A549 (cell line): ENCODE results near the gene TMEM260. TPM values are rescaled to one million over a fixed set of nuclear protein-coding genes. Genes with fewer than 3 reads are reported as not detected.
A peak's percentile ranks its signal among the peaks of the same experiment; 100 is the strongest.
"Not testable (repeated sequence)": the region's sequence is repeated elsewhere in the genome, so short reads cannot be mapped to it uniquely, and the experiment has no call there.

Experiments
- ATAC-seq, 2 experiments: fragments of 200-7000 bp in 1 of 2; fragments of >200 bp in 1 of 2; cut with Nextera tagmentation in 1 of 2; cut with Tn5 transposase in 1 of 2; 3 replicates each; pipeline versions ENCODE4 v1.8.0 to v1.9.1; 2018 to 2020; ENCODE audit warnings: mild to moderate bottlenecking in 1 of 2, moderate library complexity in 1 of 2
- CTCF ChIA-PET: fragments of 300-600 bp; sonication (Branson Sonifier 250); formaldehyde crosslinking; extraction: SDS; loops from one replicate; lab custom pipeline; 2021; ENCODE audit warnings: antibody characterized with exemption, inconsistent platforms; lab: Yijun Ruan, JAX
- POLR2A ChIA-PET: fragments of 350-600 bp; formaldehyde crosslinking; extraction: SDS; loops from one replicate; lab custom pipeline; 2021; ENCODE audit warnings: antibody characterized with exemption, inconsistent platforms; lab: Yijun Ruan, JAX
- DNase-seq, 2 experiments: peaks; one replicate each; pipeline versions ENCODE4 v3.0.0 to v3.0.0-alpha.2; 2011 to 2016; ENCODE audit warnings: low read depth in 1 of 2, low spot score in 1 of 2
- FAIRE-seq: peaks from 2 replicates; lab custom pipeline; 2011; peaks lifted over from hg19 to GRCh38; lab: Jason Lieb, UNC
- H3K27ac ChIP-seq, 2 experiments: fragments of >200 bp; sonication (Bioruptor Twin); formaldehyde crosslinking; 3 replicates each; pipeline ENCODE4 v1.5.1; 2016 to 2017
- H3K4me1 ChIP-seq: fragments of >200 bp; sonication (Bioruptor Twin); formaldehyde crosslinking; 3 replicates; pipeline ENCODE4 v1.6.1; 2016
- H3K4me2 ChIP-seq: fragments of >200 bp; sonication (Bioruptor Twin); formaldehyde crosslinking; 3 replicates; pipeline ENCODE4 v1.6.1; 2016
- H3K4me3 ChIP-seq: fragments of >200 bp; sonication (Bioruptor Twin); formaldehyde crosslinking; 3 replicates; pipeline ENCODE4 v1.5.1; 2016
- H3K9me3 ChIP-seq: fragments of >200 bp; sonication (Bioruptor Twin); formaldehyde crosslinking; 3 replicates; pipeline ENCODE4 v1.6.1; 2016
- CBX2 ChIP-seq: fragments of 200-600 bp; sonication (generic); IDR thresholded peaks from 2 replicates; pipeline ENCODE4 v1.6.1; 2016; ENCODE audit warnings: low read depth, mild to moderate bottlenecking, borderline replicate concordance
- CBX8 ChIP-seq: fragments of 200-600 bp; sonication (generic); IDR thresholded peaks from 2 replicates; pipeline ENCODE4 v1.6.1; 2016
- CEBPB ChIP-seq, 2 experiments: fragments of >200 bp in 1 of 2; sonication (Bioruptor Twin) in 1 of 2; formaldehyde crosslinking in 1 of 2; IDR thresholded peaks; 2 replicates each; pipeline ENCODE4 v1.6.1; 2012 to 2016
- CHD2 ChIP-seq: fragments of 150-350 bp; IDR thresholded peaks from 2 replicates; pipeline ENCODE4 v1.6.1; 2014; ENCODE audit warnings: low read length; ENCODE audit not compliant: partially characterized antibody
- CHD4 ChIP-seq: fragments of 200-600 bp; sonication (generic); IDR thresholded peaks from 2 replicates; pipeline ENCODE4 v1.6.1; 2016; ENCODE audit warnings: antibody characterized with exemption, mild to moderate bottlenecking, borderline replicate concordance
- EP300 ChIP-seq, 2 experiments: fragments of >200 bp; sonication (Bioruptor Twin); formaldehyde crosslinking; IDR thresholded peaks; 2 replicates in 1 of 2; 3 replicates in 1 of 2; pipeline ENCODE4 v1.6.1; 2016 to 2017
- ESRRA ChIP-seq: fragments of 150-350 bp; IDR thresholded peaks from 2 replicates; pipeline ENCODE4 v1.6.1; 2014; ENCODE audit warnings: mild to moderate bottlenecking, low read length, borderline replicate concordance
- HDAC2 ChIP-seq: fragments of 200-600 bp; sonication (generic); IDR thresholded peaks from 2 replicates; pipeline ENCODE4 v1.6.1; 2016
- HEYL ChIP-seq: fragments of 250-450 bp; sonication (Bioruptor Pico); IDR thresholded peaks from 2 replicates; pipeline ENCODE4 v1.8.0; 2021; ENCODE audit warnings: mild to moderate bottlenecking, moderate library complexity
- JUNB ChIP-seq: fragments of >200 bp; sonication (Bioruptor Twin); formaldehyde crosslinking; IDR thresholded peaks from 2 replicates; pipeline ENCODE4 v1.6.1; 2016
- KDM1A ChIP-seq: fragments of 200-600 bp; sonication (generic); IDR thresholded peaks from 2 replicates; pipeline ENCODE4 v1.6.1; 2016; ENCODE audit warnings: low read depth, mild to moderate bottlenecking
- MAFK ChIP-seq: fragments of 450-650 bp; IDR thresholded peaks from 2 replicates; pipeline ENCODE4 v1.6.1; 2014; ENCODE audit not compliant: partially characterized antibody
- MAX ChIP-seq: IDR thresholded peaks from 2 replicates; pipeline ENCODE4 v1.6.1; 2012
- MYC ChIP-seq: IDR thresholded peaks from 2 replicates; pipeline ENCODE4 v1.6.1; 2012; ENCODE audit warnings: mild to moderate bottlenecking, inconsistent platforms, low read length, improper control_type of control experiment, borderline replicate concordance
- NFE2L2 ChIP-seq: fragments of 150-350 bp; conservative IDR thresholded peaks from 2 replicates; pipeline ENCODE4 v1.6.1; 2014; ENCODE audit warnings: low read length
- NPAS2 ChIP-seq: fragments of 250-450 bp; sonication (Bioruptor Pico); IDR thresholded peaks from 2 replicates; pipeline ENCODE4 v1.8.0; 2022; ENCODE audit warnings: mild to moderate bottlenecking, moderate library complexity, borderline replicate concordance
- PHF8 ChIP-seq: fragments of 200-600 bp; sonication (generic); IDR thresholded peaks from 2 replicates; pipeline ENCODE4 v1.6.1; 2016; ENCODE audit warnings: low read depth, mild to moderate bottlenecking, antibody characterized with exemption, moderate library complexity, borderline replicate concordance
- POLR2A ChIP-seq: IDR thresholded peaks from 2 replicates; pipeline ENCODE4 v1.6.1; 2012; ENCODE audit warnings: mild to moderate bottlenecking, low read length
- RAD21 ChIP-seq, 2 experiments: fragments of >200 bp in 1 of 2; sonication (Bioruptor Twin) in 1 of 2; formaldehyde crosslinking in 1 of 2; IDR thresholded peaks in 1 of 2; conservative IDR thresholded peaks in 1 of 2; 2 replicates in 1 of 2; 3 replicates in 1 of 2; pipeline ENCODE4 v1.6.1; 2012 to 2018; ENCODE audit warnings: inconsistent platforms in 1 of 2
- RFX5 ChIP-seq: fragments of 450-650 bp; IDR thresholded peaks from 2 replicates; pipeline ENCODE4 v1.7.1; 2014; ENCODE audit warnings: antibody characterized with exemption, mild to moderate bottlenecking, moderate library complexity
- RNF2 ChIP-seq: fragments of 200-600 bp; sonication (generic); IDR thresholded peaks from 2 replicates; pipeline ENCODE4 v1.6.1; 2016; ENCODE audit warnings: low read depth, mild to moderate bottlenecking, antibody characterized with exemption, moderate library complexity, borderline replicate concordance
- TFCP2L1 ChIP-seq: fragments of 250-450 bp; sonication (Bioruptor Pico); IDR thresholded peaks from 2 replicates; pipeline ENCODE4 v1.5.0; 2021; ENCODE audit warnings: mild to moderate bottlenecking
- ZC3H11A ChIP-seq: fragments of 450-650 bp; IDR thresholded peaks from 2 replicates; pipeline ENCODE4 v1.6.1; 2014; ENCODE audit warnings: antibody characterized with exemption, mild to moderate bottlenecking
- ZFP36 ChIP-seq: fragments of 450-650 bp; IDR thresholded peaks from 2 replicates; pipeline ENCODE4 v1.6.1; 2014; ENCODE audit warnings: borderline replicate concordance; ENCODE audit not compliant: partially characterized antibody
- ZNF302 ChIP-seq: fragments of 250-450 bp; sonication (Bioruptor Pico); IDR thresholded peaks from 2 replicates; pipeline ENCODE4 v1.9.0; 2021; ENCODE audit warnings: inconsistent platforms, mild to moderate bottlenecking, moderate library complexity
- ZSCAN20 ChIP-seq: fragments of 250-450 bp; sonication (Bioruptor Pico); IDR thresholded peaks from 2 replicates; pipeline ENCODE4 v1.8.0; 2022; ENCODE audit warnings: mild to moderate bottlenecking, moderate library complexity
- WGBS: methylation state at CpG from one replicate; pipeline ENCODE4 v1.1.6; 2017; ENCODE audit errors: missing lambda C conversion rate; 5-methylcytosine and 5-hydroxymethylcytosine counted together
- polyA plus RNA-seq, 4 experiments: library from polyadenylated mRNA; depleted of rRNA in 3 of 4; stranded (reverse); fragments of >200 nt; fragmentation: RNase III in 1 of 4; extraction: RNeasy Plus Mini Kit Qiagen cat#74134 plus additional on column Dnase treatment in 1 of 4; gene quantifications; 2 replicates in 3 of 4; 3 replicates in 1 of 4; pipeline ENCODE4 v1.2.3, GENCODE V29; 2011 to 2017
- TF ChIP-seq, protein P1 (sequence below): fragments of 200-600 bp; sonication (generic); IDR thresholded peaks from 2 replicates; pipeline ENCODE4 v1.6.1; 2016; ENCODE audit warnings: antibody characterized with exemption, mild to moderate bottlenecking, moderate library complexity
- TF ChIP-seq, protein P2 (sequence below): fragments of 250-450 bp; sonication (Bioruptor Pico); IDR thresholded peaks from 2 replicates; pipeline ENCODE4 v1.5.0; 2020; ENCODE audit warnings: low read depth, mild to moderate bottlenecking, moderate library complexity
- TF ChIP-seq, protein P3 (sequence below): fragments of 450-650 bp; IDR thresholded peaks from 2 replicates; pipeline ENCODE4 v1.6.1; 2014; ENCODE audit warnings: antibody characterized with exemption

The TMEM260 gene
- polyA plus RNA-seq, 2 of the 4 experiments (the other 2 are of a cell fraction): 6.1 to 17.6 TPM

DNA sequence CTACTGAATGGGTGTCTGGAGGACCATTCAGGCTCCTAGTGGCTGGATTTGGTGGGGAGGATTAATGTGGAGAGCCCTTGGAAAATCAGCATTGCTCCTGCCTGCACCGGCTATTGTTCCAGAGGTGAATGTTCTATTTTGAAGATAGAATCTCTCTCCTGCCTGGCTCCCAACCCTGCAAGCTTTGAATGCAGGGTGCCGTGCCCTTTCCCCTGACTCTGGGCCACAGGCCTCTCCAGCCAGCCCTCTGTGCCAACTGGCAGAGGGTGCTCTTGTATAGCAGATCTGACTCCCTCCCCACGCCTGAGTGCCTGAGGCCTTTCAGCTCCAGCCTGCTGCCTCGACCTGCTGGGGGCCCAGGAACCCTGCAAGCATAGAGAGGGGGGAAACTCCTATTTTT, 106.8 kb downstream of the TMEM260 start:
- TF ChIP-seq RAD21 (conservative IDR thresholded peaks at IDR 0.05 in 1 of 2, IDR thresholded peaks at IDR 0.05 in 1 of 2) (0 out of 5 replicates have a peak, but pooled peaks of 1 of the 2 experiments have one; percentile 25), ZNF302 (CRISPR knock-in tag) (no peak)
- POLR2A ChIA-PET: no interaction called here
- no peak for FAIRE-seq
- Histone ChIP-seq H3K4me1 (no peaks in the 10 kb centered on the region), H3K4me2 (no peak overlapping the region), H3K9me3 (no peaks in the 10 kb centered on the region), H3K4me3 (no peak overlapping the region), H3K27ac (no peak overlapping the region)
- CTCF ChIA-PET: interaction anchor here (1.0 to 1.4 kb wide), 2 partner anchors 11 to 27 kb away, joined by 3 read pairs; no protein-coding TSS in a partner anchor
- DNase-seq: no peak
- ATAC-seq: peak in 1 of 2 experiments; percentile 25; a peak in 1 of 6 replicates
- 37% methylated on average over 4 of the region's 4 CpGs for WGBS

GRCh38 chr14:56687123-56687522, 107.5 kb downstream of the TMEM260 start:
- H3K9me3 ChIP-seq: no peaks in the 10 kb centered on the region
- no peak for FAIRE-seq
- no peak overlapping the region for H3K4me3 ChIP-seq
- no peak for DNase-seq
- TF ChIP-seq, protein P1, sequence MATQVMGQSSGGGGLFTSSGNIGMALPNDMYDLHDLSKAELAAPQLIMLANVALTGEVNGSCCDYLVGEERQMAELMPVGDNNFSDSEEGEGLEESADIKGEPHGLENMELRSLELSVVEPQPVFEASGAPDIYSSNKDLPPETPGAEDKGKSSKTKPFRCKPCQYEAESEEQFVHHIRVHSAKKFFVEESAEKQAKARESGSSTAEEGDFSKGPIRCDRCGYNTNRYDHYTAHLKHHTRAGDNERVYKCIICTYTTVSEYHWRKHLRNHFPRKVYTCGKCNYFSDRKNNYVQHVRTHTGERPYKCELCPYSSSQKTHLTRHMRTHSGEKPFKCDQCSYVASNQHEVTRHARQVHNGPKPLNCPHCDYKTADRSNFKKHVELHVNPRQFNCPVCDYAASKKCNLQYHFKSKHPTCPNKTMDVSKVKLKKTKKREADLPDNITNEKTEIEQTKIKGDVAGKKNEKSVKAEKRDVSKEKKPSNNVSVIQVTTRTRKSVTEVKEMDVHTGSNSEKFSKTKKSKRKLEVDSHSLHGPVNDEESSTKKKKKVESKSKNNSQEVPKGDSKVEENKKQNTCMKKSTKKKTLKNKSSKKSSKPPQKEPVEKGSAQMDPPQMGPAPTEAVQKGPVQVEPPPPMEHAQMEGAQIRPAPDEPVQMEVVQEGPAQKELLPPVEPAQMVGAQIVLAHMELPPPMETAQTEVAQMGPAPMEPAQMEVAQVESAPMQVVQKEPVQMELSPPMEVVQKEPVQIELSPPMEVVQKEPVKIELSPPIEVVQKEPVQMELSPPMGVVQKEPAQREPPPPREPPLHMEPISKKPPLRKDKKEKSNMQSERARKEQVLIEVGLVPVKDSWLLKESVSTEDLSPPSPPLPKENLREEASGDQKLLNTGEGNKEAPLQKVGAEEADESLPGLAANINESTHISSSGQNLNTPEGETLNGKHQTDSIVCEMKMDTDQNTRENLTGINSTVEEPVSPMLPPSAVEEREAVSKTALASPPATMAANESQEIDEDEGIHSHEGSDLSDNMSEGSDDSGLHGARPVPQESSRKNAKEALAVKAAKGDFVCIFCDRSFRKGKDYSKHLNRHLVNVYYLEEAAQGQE: no peak
- no peak for TF ChIP-seq MAFK
- TF ChIP-seq HDAC2: no peak
- no peak for TF ChIP-seq CBX8
- no peak for TF ChIP-seq CHD4
- TF ChIP-seq NFE2L2: no peak
- TF ChIP-seq ESRRA: no peak
- no peak for TF ChIP-seq ZSCAN20 (CRISPR knock-in tag)
- no peak for TF ChIP-seq MYC
- no peak for TF ChIP-seq POLR2A
- no peak for TF ChIP-seq MAX
- no peak for TF ChIP-seq EP300 (IDR thresholded peaks at IDR 0.05)
- no peak for TF ChIP-seq HEYL (CRISPR knock-in tag)
- TF ChIP-seq CHD2: no peak
- no peak for TF ChIP-seq JUNB
- TF ChIP-seq, protein P2, sequence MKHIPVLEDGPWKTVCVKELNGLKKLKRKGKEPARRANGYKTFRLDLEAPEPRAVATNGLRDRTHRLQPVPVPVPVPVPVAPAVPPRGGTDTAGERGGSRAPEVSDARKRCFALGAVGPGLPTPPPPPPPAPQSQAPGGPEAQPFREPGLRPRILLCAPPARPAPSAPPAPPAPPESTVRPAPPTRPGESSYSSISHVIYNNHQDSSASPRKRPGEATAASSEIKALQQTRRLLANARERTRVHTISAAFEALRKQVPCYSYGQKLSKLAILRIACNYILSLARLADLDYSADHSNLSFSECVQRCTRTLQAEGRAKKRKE (CRISPR knock-in tag): no peak
- TF ChIP-seq TFCP2L1 (CRISPR knock-in tag): no peak
- no peak overlapping the region for H3K4me2 ChIP-seq
- H3K27ac ChIP-seq: no peak overlapping the region
- ChIA-PET CTCF (no interaction called here), POLR2A (no interaction called here)
- no peaks in the 10 kb centered on the region for H3K4me1 ChIP-seq
- 32% methylated on average over 8 of the region's 8 CpGs for WGBS
- no peak for ATAC-seq

DNA sequence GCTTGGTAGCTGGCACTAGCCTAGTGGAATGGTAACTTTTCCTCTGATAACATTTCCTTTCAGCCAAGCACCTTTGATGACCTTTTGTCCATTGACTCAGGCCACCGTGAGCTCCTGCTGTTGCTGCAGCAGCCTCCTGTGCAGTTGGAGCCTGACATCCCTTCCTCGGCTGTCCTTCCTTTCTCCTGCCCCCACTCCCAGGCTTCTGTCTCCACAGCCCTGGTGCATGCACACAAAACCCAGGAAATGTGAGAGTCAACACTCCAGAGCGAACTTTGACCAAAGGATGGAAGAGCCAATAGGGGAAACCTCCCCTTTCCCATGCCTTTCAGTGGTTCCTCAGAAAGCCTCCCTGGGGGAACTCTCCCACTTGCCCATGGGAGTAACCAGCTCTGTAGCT, 115.0 kb downstream of the TMEM260 start:
- H3K27ac ChIP-seq: no peak overlapping the region
- DNase-seq: no peak
- WGBS: 35% methylated on average over 3 of the region's 3 CpGs
- FAIRE-seq: no peak
- H3K4me3 ChIP-seq: no peak overlapping the region
- TF ChIP-seq PHF8 (no peak), JUNB (no peak), CBX2 (no peak), NPAS2 (CRISPR knock-in tag) (no peak), NFE2L2 (no peak), ZC3H11A (no peak), CHD4 (no peak), RNF2 (no peak), ZFP36 (no peak), KDM1A (no peak), MYC (no peak), CEBPB (IDR thresholded peaks at IDR 0.05) (no peak), CBX8 (no peak), RFX5 (no peak)
- TF ChIP-seq, protein P3, sequence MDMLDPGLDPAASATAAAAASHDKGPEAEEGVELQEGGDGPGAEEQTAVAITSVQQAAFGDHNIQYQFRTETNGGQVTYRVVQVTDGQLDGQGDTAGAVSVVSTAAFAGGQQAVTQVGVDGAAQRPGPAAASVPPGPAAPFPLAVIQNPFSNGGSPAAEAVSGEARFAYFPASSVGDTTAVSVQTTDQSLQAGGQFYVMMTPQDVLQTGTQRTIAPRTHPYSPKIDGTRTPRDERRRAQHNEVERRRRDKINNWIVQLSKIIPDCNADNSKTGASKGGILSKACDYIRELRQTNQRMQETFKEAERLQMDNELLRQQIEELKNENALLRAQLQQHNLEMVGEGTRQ: no peak
- H3K4me2 ChIP-seq: no peak overlapping the region
- H3K9me3 ChIP-seq: no peaks in the 10 kb centered on the region
- ChIA-PET CTCF (interaction anchor here (0.6 kb wide), 1 partner anchor 492 kb away, joined by 3 read pairs; no protein-coding TSS in a partner anchor), POLR2A (no interaction called here)
- no peak for ATAC-seq
- H3K4me1 ChIP-seq: no peaks in the 10 kb centered on the region

GRCh38 chr14:56695216-56695615, 115.6 kb downstream of the TMEM260 start:
- DNase-seq, CTCF ChIA-PET, H3K9me3 ChIP-seq, H3K4me1 ChIP-seq, H3K4me2 ChIP-seq, H3K27ac ChIP-seq, FAIRE-seq, POLR2A ChIA-PET, ATAC-seq, H3K4me3 ChIP-seq: not testable (repeated sequence)
- WGBS: 58% methylated on average over 9 of the region's 9 CpGs
